Measurements from ENCODE around the gene CLEC4M.
"Not testable (repeated sequence)": the region's sequence is repeated elsewhere in the genome, so short reads cannot be mapped to it uniquely, and the experiment has no call there.

CLEC4M gene

GRCh38 chr19:7740682-7741054 is 22.4 kb upstream of the CLEC4M start:
- no peak for DNase-seq (ENCODE audit: low spot score)

GRCh38 chr19:7742575-7742974 is 20.5 kb upstream of the CLEC4M start:
- DNase-seq (ENCODE audit: low spot score), result no peak

DNA sequence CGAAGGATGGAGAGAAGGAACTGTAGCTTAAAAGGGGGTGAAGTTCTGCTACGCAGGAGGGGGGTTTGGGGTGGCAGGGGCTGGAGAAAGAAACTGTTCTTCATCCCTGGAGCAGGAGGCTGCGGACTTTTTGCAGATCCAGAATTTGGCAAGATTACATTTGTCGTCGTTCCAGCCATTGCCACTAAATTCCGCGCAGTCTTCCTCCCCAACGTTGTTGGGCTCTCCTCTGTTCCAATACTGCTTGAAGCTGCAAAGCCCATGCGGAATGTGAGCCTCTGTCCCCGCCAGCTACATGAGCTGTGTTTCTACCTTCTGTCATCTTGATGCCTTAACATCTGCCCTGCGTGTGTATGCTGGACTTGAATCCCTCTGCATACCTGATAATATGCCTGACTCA is 20.1 kb upstream of the CLEC4M start:
- DNase-seq (ENCODE audit: low spot score), result no peak

- DNase-seq (ENCODE audit: low spot score), result no peak
These were observed 19.6 kb upstream of the CLEC4M start for GRCh38 chr19:7743425-7743841.

DNA sequence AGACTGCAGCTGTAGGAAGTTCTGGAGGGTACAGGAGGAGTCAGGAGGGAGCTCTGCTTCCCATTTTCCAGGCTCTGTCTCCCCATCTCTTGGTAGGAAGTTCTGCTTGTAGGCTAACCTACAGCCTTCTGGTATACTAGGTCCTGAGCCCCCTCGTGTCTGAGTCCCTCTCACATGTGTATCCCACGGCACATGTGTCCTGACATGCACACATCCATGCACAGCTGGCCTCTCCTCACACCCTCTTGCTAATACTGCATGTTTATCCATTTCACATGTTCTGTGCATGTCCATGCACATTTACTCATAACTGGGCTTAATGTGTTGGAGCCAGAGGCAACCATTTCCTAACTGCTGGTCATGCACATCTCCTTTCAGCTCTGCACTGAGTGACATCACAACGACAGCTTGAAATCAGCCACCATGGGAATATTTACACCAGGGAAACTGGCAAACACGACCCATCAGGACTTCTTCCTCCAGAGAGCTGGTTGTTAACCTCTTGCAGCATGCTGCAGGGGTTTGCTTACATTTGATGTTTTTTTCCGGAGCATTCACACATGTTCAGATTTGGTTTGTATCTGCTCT is 18.8 kb upstream of the CLEC4M start:
- DNase-seq (ENCODE audit: low spot score), result no peak

GRCh38 chr19:7744871-7745650 is 18.0 kb upstream of the CLEC4M start:
- DNase-seq (ENCODE audit: low spot score), result no peak

DNA sequence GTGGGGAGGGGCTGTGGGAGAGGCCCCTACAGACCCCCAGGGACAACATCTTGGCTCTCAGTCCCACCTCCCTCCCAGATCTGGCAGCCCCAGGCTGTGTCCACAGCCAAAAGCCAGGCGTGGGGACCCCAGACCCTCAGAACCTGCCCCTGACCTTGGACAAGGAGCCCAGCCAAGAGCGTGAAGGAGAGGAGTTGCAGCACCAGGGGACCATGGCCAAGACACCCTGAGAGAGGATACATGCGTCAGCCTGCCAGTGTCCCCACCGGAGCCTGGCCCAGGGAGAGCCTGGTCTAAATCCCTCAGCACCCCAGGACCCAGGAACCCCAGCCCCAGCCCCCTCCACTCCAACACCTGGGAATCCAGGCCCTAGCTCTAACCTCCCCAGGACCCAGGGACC is 16.7 kb upstream of the CLEC4M start:
- not testable (repeated sequence) for DNase-seq (ENCODE audit: low spot score)

GRCh38 chr19:7746903-7747884 is 15.8 kb upstream of the CLEC4M start, which contains the start of gene CD209:
TSS of gene CD209 (minus strand) at chr19:7747534. CDS start at chr19:7747511, 23 bp downstream.
- DNase-seq (ENCODE audit: low spot score), result no peak

DNA sequence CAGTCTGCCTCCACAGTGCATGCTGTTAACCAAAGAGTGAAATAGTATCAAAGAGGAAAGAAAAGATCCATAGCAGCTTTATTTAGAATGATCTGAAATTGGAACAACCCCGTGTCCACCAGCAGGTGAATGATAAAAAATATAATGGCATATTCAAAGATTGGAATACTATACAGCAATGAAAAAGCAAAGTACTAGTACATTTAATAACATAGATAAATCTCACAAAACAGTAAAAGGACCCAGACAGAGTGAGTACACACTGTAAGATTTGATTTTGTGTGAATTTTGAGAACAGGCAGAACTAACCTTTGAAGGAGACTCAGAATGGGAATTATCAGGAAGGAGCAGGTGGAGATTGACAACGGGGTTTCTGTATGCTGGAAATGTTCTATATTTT is 14.9 kb upstream of the CLEC4M start:
- no peak for DNase-seq (ENCODE audit: low spot score)

- no peak for DNase-seq (ENCODE audit: low spot score)
These were observed 14.3 kb upstream of the CLEC4M start for GRCh38 chr19:7748756-7749155.

DNA sequence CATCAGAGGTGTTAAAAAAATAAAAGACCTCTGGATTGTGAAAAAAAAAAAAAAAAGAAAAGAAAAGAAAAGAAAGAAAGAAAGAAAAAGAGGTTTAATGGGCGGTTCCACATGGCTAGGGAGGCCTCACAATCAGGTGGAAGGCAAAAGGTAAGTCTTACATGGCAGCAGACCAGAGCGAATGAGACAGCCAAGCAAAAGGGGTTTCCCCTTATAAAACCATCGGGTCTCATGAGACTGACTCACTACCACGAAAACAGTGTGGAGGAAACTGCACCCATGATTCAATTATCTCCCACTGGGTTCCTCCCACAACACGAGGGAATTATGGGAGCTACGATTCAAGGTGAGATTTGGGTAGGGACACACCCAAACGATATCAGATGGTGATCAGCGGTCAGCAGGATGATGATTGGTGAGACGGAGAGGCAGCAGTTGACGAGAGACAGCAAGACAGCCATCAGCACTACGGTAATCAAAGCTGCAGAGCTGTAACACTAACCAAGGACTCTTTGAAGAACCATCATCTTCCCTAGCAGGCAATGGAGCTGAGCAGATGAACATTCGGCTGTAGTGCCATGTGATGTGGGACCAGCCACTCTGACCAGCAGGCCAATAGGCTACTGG is 11.8 kb upstream of the CLEC4M start:
- no peak for DNase-seq (ENCODE audit: low spot score)

GRCh38 chr19:7756258-7756657 is 6.8 kb upstream of the CLEC4M start:
- no peak for DNase-seq (ENCODE audit: low spot score)

GRCh38 chr19:7757358-7757757 is 5.7 kb upstream of the CLEC4M start:
- DNase-seq (ENCODE audit: low spot score), result no peak

- no peak for DNase-seq (ENCODE audit: low spot score)
These were observed 3.9 kb upstream of the CLEC4M start for GRCh38 chr19:7759156-7759555.

DNA sequence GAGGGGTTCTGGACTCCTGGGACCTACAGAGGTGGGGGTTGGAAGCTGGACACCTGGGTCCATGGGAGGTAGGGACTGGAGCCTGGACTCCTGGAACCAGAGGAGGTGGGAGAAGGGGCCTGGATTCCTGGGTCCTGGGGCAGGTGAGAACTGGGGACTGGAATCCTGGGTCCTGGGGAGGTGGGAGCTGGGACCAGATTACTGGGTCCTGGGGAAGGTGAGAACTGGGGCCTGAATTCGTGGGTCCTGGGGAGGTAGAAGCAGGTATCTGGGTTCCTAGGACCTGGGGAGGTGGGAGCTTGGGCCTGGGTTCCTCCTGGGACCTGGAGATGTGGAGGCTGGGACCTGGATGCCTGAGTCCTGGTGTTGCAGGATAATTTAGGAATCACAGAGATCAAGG is 653 bp downstream of the CLEC4M start:
- DNase-seq (ENCODE audit: low spot score), result no peak

DNA sequence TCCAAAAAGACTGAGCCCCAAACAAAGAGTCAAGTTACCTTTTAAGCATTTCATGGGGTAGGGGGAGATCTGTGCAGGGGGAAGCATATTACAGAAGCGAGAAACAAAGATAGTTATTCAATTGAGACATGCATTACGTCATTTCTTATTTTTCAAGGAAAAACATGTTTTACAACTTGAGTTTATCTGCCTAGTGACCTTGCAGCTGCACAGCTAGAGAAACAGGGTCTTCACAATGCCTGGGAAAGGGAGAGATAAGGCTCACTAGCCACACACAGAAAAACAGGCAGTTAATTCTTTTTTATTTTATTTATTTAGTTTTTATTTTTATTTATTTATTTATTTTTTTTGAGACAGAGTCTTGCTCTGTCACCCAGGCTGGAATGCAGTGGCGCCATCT is 1.1 kb downstream of the CLEC4M start:
- not testable (repeated sequence) for DNase-seq (ENCODE audit: low spot score)

GRCh38 chr19:7765043-7765442 is 2.0 kb downstream of the CLEC4M start:
- DNase-seq (ENCODE audit: low spot score), result not testable (repeated sequence)

DNA sequence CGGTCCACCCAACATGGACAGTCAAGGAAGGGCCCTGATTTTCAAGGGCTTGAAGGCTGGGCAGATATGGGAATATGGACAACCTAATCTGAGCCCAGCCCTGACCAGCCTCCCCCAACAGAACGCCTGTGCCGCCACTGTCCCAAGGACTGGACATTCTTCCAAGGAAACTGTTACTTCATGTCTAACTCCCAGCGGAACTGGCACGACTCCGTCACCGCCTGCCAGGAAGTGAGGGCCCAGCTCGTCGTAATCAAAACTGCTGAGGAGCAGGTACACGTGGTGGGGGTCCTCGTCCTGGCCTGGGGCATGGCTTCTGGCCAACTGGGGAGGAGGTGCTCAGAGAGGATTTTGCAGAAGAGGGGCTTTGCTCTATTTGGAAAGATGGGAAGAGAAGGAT is 3.5 kb downstream of the CLEC4M start:
- no peak for DNase-seq (ENCODE audit: low spot score)

- no peak for DNase-seq (ENCODE audit: low spot score)
These were observed 4.4 kb downstream of the CLEC4M start for GRCh38 chr19:7767487-7767886.

GRCh38 chr19:7769171-7769570 is 6.1 kb downstream of the CLEC4M start:
- no peak for DNase-seq (ENCODE audit: low spot score)

DNA sequence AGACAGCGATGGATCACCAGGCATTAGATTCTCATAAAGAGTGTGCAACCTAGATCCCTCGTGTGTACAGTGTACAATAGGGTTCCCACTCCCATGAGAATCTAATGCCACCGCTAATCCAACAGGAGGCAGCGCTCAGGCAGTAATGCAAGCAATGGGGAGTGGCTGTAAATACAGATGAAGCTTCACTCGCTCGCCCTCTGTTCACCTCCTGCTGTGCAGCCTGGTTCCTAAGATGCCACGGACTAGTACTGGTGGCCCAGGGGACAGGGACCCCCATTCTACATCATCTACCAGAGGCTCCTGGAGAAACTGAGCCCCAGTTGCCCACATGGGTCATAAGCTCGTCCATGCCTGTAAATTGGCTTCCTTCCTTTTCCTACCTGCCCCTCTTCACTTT is 8.0 kb downstream of the CLEC4M start:
- DNase-seq (ENCODE audit: low spot score), result no peak

DNA sequence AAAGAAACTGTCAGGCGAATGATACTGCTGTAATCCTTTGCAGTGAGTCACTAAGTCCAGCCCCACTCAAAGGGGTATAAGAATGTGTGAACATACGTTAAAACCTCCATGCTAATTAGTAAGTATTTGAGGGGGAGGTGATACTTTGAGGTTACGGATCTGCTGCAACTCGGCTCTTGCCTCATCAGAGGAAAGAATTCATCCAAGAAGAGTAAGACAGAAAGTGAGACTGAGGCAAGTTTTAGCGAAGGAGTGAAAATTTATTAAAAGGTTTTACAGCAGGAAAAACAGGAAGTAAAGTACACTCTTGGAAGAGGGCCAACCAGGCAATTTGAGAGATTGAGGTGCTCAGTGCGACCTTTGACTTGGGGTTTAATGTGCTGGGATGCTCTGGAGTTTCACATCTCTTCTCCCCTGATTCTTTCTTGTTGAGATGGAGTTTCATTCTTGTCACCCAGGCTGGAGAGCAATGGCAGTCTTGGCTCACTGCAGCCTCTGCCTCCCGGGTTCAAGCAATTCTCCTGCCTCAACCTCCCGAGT is 9.8 kb downstream of the CLEC4M start:
- DNase-seq (ENCODE audit: low spot score), result no peak
